Activated CD8-positive, alpha-beta memory T cell treated with anti-CD3 and anti-CD28 coated beads for 24 hours (primary cell): Measurements from ENCODE around the gene ULK4.
"Not testable (repeated sequence)": the region's sequence is repeated elsewhere in the genome, so short reads cannot be mapped to it uniquely, and the experiment has no call there.

Source experiments
- DNase-seq: peaks from one replicate; pipeline ENCODE4 v3.0.0-alpha.2; 2020

ULK4 gene

DNA sequence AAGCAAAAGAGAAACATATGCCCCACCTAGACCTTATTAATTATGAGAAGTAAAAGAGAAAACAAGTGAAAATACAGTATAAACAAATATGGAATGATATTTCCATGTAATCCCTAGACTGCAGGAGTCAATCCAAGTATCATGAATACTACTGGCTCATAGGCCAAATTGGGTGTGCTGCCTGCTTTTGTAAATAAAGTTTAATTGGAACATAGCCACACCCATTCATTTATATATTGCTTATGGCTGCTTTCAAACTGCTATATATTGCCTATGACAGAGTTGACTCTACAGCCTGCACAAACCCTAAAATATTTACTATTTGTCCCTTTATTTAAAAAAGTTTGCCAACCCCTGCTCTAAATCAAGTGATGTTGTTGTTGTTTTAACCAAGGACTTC, 5.3 kb downstream of the ULK4 start:
- DNase-seq: no peak

DNA sequence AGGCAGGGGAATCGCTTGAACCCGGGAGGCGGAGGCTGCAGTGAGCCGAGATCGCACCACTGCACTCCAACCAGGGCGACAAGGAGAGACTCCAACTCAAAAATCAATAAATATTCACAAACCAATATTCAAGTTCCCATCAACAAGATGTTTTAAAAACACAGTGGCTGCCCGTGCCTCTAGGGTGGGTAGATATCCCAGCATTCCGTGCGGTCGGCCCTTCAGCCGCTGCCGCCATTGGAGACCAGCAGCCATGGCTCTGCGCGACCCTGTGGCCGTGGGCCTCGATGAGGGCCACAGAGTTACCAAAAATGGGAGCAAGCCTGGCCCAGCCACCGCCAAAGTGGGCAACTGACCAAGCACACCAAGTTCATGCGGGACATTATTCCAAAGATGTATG, 6.7 kb downstream of the ULK4 start:
- no peak for DNase-seq

DNA sequence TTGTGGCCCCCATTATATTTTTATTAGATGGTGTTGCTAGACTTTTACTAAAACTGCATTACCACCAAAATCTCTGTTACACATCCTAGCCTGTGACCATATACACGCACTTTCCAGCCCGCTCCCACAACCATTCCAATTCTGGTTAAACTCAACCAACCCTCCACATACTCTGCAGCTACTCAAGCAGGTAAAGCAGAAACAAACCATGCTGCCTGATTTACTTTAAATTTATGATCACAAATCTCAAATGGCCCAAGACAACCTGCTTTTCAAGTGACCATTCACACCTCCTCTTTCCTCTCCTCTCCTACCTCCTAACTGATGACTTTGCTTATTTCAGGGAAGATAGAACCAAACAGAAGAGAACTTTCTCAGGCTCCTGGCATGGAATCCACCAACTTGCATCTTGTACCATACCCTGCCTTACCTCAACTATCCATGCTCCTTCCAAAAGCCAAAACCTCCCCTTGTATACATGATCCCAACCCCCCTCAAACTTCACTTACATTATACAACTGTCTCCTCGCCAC, 18.5 kb downstream of the ULK4 start:
- DNase-seq: no peak

DNA sequence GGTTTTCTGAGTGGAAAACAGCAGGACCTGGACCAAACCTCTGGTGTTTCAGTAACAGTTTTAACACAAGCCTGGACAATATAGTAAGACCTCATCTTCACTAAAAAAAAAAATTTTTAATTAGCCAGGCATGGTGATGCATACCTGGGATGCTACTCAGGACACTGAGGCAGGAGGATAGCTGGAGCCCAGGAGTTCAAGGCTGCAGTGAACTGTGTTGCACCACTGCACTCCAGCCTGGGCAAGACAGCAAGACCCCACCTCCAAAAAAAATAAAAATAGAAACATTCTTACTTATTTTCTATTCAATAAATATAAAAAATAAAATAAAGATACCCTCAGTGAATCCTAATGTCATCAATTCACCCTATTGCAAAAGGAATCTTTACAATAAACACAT, 21.5 kb downstream of the ULK4 start:
- no peak for DNase-seq

DNA sequence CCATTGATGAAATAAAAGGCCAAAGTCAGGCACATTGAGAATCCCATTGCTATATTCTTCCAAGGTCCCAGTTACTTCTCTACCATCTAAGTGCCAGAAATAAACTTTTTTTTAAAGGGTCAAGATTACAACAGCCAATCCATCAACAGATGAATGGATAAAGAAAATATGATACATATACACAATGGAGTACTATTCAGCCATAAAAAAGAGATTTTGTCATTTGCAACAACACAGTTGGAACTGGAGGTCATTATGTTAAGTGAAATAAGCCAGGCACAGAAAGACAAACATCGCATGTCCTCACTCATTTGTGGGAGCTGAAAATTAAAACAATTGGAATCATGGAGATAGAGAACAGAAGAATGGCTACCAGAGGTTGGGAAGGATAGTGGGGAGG, 25.5 kb downstream of the ULK4 start:
- DNase-seq: no peak

DNA sequence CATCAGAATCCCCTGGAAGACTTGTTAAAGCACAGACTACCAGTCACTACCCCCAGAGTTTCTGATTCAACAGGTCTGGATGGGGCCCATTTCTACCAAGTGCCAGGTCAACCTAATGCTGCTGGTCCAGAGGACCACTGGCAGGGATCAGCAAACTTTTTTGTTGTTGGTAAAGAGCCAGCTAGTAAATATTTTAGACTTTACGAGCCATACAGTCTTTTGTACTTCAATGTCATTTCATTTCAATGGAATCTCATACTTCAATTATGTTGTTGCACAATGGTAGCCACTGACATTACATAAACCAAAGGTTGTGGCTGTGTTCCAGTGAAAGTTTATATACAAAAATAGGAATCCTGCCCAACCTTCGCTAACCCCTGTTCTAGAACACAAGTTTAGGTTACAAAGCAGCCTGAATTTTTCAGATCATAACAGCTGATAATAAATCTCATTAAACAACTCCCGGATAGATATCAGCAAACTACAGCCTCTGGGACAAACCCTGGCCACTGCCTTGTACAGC, 28.7 kb downstream of the ULK4 start:
- no peak for DNase-seq

DNA sequence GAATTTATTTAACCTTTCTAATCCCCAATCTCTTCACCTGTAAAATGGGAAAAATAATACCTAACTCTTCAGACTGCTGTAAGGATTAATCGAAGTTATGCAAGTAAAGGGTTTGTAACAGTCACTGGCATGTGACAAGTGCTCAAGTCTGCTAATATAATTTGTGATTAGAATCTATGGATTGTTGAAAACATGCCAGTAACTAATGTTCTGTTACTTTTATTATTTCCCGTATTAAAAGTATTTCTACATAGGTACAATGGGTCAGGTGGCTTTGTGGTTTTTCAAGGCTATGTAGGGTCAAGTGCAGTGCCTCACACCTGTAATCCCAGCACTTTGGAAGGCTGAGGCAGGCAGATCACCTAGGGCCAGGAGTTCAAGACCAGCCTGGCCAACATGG, 29.4 kb downstream of the ULK4 start:
- DNase-seq: no peak

DNA sequence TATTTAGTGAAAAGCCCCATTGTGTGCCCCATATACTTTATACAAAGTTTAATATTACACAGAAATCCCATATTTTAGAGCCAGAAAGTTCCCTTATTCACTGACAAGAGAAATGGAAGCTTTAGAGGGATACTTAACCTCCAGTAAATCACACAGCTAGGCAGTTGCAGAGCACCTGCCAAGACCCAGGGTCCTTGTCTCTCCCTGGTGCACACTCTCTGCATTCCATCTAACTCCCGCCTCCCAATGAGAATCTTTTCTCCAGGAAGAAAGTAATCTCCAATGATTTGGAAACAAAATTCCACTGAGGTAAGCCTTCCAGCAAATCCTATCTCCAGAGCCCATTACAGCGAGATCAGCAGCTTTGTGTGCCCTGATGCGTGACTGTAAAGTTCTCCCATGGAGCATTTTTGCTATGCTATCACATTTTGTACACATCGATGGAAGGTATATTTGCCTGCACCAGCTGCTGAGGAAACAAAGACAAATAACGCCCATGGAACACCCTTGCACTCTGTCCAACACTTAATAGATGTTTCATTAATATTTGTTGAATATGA, 41.4 kb downstream of the ULK4 start:
- DNase-seq: no peak

DNA sequence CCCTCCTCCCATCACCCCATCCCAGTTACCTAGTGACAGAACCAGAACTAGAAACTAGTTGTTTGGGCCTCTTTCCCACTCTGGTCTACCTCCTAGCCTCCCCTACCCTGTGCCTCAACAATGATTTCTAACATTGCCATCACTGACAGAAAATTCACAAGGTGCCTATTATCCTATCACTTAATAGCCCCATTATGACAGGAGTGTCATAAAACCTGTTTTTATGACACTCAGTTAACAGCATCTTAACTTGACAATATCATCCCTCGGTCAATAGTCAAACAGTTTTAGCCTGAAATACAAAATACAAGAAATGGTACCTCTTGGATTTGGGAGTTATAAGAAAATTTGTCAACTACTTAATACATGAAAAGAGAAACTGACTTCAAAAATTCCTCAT, 46.5 kb downstream of the ULK4 start:
- no peak for DNase-seq

DNA sequence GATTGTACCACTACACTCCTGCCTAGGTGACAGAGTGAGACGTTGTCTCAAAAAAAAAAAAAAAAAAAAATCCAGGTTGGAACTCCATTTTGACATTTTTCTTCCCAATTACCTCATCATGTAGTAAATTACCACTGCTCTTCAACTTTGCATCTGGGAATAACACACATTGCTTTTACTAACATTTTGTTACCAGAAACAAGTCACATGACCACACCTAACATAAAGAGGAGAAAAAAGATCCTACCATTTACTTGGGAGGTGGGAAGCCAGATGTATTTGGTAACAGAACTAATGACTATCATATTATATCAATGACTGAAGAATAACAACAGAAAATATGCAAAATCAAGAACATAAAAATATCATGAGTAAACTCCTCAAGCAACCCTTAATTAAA, 49.6 kb downstream of the ULK4 start:
- no peak for DNase-seq

DNA sequence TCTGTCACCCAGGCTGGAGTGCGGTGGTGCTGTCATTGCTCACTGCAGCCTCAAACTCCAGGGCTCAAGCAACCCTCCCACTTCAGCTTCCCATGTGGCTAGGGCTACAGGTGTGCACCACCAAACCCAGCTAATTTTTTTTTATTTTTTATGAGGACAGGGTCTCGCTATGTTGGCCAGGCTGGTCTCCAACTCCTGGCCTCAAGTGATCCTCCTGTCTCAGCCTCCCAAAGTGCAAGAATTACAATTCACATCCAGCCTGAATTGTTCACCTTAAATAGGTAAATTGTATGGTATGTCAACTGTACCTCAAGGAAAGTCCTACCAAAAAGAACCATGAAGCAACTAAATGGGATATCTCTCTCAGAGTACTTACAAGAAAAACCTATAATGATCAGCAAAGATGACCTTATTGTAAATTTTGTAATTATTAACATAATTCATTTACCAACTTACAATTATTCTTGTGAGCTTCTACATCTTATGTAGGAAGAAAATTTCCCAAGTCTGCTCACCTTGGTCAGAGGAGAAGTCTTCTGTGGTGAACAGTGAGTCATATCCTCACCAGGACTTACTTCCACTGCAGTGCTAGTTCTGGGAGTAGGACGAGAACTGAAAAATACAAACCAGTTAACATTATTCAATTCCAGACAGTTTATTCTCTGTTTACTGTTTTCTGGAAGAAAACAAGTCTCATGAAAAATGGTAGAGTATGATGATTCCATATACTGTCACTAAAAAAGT, 54.4 kb downstream of the ULK4 start:
- no peak for DNase-seq

DNA sequence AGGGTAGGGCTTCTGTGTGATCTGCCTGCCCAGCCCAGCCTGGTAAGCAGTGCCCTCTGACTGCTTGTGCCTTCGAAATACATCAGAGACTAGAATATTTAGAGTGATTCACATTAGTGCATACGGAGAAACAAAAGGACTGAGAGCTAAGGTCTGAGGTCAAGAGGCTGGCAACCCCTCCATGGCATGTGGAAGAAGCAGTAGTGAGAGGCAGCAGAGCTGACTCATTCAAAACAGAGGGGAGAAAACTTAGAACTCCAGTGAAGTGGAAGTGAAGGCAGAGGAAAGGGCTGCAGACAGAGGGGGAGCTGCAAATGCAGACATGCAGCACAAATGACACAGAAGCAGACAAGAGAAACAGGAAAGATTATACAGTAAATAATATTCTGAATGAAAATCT, 61.6 kb downstream of the ULK4 start:
- no peak for DNase-seq

DNA sequence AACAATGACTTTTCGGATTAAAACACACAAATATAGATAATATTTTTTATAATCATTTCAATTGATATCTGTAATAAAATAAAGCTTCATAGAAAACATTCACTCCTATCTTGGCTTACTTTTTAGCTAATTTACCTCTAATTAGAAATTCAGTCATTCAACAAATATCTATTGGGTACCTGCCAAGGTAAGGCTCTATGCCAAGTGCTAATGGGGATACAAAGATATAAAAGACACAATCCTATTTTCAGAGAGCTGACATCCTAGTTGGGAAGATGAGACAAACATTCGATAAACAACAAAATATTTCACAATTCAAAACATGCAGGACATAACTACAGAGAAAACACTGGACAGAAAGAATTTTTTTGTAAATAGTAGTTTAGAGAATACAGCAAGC, 63.3 kb downstream of the ULK4 start:
- DNase-seq: no peak

DNA sequence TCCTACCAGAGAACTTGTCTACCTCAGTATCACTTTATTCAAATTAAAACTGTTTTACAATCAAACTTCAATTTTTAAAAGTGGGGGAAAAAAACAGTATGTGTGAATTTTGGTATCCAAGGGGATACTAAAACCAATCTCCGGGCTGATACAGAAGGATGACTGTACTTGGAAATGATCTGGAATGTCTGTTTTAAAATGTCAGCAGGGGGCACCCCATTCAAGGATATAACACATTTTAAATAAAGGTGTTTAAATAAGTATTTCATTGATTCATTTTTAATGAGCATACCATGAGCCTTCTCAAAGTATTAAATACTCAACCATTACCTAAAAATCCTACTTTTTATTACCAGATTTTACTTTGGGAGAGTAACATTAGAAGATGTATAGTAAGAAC, 67.9 kb downstream of the ULK4 start:
- no peak for DNase-seq

DNA sequence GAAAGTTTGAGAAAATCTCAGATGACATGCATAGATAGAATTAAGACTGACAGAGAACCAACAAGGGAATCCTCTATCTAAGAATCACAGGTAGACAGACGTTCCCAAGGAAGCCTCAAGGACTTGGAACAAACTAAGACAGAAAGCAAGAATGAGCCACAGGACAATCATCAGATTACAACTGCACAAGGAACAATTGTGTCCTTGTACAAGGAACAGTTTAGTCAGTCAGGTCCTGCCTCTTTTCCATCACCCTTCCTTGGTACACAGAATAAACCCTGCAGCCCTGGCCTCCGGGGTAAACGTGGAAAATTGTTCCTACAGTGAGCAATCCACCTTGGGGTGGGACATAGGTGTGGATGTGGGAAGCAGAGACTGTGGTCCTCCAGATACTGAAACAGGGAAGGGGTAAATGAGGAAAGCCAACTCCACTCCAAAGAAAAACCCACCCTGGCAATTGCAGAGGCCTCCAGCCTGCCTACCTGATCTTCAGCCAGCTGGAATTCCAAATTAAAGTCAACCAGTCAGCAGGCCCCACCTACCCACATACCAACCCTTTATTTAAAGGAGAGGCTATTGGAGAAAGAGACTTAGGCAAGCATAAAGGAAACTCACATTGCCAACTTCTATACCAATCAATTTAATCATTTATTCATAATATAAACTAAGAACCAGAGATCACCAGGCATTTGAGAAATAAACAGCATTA, 73.4 kb downstream of the ULK4 start:
- DNase-seq: no peak

DNA sequence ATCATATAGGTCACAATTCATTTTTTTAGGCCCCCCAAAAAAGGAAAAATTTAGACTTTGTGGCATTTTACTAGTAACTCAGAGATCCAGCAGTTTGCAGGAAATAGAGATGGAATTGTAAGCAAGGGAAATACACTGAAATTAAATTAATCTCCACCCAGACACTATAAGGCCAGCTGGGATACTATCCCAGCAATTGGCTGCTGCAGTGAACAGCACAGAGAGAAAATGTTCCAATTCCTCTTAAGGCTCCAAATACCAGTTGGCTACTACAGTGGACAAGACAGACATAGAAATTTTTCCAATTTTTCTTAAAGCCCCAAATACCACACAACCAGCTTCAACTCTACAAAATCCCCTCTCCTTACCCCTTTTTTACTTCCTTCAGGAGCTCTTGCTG, 78.9 kb downstream of the ULK4 start:
- DNase-seq: no peak

DNA sequence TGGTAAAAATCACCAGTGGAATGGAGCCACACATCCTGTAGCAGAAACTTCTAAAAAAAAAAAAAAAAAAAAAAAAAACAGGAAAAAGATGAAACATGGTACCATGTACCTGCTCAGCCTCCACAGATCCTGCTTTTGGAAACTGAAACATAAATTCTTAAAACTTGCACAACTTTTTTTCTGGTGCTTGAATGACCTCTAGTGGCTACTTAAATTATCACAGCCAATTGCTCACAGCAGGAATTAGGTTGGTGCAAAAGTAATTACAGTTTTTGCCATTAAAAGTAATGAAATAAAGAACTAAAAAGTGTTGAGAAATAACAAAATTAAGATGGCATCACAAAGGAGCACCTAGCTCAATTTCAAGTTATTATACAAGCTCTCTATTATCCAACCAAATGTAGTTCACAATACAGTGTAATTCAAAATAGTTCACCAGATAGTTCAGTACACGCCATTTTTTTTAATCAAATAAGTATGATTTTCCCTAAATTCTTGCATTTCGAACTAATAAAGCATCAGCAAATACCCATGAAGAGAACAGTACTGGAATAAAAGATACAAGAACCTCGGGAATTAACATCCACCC, 80.6 kb downstream of the ULK4 start:
- DNase-seq: no peak

DNA sequence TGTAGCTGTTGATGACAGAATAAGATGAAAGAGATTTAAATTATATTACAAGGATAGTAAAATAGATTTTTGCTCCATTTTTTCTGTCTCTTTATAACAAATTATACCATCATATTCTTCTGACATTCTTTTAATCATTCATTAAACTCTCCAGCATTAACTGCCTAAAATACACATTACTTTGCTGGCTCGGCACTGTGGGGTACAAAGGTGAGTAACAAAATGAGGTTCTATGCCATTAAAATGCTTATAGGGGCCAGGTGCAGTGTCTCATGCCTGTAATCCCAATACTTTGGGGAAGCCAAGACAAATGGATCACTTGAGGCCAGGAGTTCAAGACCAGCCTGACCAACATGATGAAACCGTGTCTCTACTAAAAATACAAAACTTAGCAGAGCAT, 81.5 kb downstream of the ULK4 start:
- no peak for DNase-seq

DNA sequence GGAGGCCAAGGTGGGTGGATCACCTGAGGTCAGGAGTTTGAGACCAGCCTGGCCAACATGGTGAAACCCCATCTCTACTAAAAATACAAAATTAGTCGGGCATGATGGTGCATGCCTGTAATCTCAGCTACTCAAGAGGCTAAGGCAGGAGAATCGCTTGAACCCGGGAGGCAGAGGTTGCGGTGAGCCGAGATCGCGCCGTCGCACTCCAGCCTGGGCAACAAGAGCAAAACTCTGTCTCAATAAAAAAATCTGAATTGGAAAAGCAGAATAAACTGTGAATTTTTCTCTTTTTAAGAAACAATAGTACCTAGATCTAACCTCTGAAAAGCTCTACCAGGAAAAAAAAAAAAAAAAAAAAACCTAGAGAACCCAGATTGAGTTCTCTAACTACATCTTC, 84.2 kb downstream of the ULK4 start:
- not testable (repeated sequence) for DNase-seq

DNA sequence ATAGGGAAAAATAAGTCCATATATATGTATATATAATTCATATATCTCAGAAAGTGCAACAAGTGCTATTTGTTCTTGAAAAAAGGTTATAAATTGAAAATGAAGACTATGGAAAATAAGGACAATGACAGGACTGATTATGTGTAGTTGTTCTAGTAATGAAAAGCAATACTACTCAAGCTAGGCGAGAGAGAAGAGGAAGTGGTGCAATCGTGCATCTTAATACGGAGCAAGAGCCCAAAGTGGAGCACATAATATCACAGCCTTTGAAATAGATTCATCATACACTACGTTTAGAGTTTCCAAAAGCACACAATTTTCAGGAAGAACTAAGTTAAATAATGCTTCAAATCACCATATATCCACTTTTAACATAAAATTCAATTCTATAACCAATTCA, 87.9 kb downstream of the ULK4 start:
- no peak for DNase-seq

DNA sequence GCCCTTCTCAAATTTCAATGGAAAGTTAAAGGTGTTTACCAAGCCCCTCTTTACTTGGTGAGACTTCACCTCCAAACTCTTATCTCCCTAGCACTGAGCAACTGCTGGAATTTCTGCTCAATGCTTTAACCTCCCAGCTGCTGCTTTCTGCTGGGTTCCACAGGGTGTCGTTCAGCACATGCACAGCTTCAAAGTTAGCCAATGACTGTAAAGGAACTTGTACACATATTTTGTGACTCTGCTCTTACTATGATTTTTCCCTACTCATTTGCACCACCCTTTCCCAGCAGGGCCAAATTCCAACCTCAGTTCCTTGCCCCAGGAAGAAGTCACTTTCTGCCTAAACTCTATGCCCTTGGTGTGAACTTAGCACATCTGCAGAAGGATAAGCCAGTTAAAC, 89.7 kb downstream of the ULK4 start:
- no peak for DNase-seq

DNA sequence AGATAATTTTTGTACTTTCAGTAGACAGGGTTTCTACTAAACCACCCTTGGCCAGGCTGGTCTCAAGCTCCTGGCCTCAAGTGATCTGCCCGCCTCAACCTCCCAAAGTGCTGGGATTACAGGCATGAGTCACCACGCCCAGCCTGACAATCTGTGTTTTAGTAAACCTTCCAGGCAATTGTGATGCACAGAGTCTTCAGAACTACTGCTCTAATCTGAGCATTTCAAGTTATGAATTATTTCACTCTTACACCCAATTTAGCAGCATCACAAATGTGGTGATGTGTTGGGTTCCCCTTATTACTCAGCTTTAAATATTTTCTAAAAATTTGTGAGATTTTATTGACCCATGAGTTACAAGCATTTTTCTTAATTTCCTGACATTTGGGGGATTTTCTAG, 94.4 kb downstream of the ULK4 start:
- DNase-seq: no peak

DNA sequence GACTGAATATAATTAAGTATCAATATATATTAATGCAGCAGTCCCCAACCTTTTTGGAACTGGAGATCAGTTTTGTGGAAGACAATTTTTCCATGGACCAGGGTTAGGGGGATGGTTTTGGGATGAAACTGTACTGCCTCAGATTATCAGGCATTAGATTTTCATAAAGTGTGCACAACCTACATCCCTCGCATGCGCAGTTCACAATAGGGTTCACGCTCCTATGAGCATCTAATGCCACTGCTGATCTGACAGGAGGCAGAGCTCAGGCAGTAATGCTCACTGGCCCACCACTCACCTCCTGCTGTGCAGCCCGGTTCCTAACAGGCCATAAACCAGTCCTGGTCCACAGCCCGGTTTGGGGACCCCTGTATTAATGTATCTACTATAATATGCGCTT, 95.6 kb downstream of the ULK4 start:
- no peak for DNase-seq

DNA sequence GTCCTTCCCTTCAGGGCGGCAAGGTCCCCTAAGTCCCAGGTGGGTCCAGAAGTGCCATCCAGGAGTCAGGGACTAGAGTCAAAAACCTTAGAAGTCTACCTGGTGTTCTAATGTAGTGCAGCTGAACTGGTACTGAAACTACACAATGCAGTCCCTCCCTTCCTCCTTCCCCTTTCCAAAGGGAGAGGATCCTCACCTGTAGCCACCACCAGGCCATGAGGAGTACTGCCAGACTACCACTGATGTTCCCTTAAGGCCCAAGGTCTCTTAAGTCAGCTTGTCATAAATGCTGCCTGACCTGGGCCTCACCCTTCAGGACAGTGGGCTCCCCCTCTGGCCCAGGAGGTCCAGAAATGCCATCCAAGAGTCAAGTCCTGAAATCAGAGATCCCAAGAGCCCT, 98.9 kb downstream of the ULK4 start:
- no peak for DNase-seq
